ENCODE measurements around the gene EMX2.
"Not testable (repeated sequence)": the region's sequence is repeated elsewhere in the genome, so short reads cannot be mapped to it uniquely, and the experiment has no call there.

Gene EMX2

DNA sequence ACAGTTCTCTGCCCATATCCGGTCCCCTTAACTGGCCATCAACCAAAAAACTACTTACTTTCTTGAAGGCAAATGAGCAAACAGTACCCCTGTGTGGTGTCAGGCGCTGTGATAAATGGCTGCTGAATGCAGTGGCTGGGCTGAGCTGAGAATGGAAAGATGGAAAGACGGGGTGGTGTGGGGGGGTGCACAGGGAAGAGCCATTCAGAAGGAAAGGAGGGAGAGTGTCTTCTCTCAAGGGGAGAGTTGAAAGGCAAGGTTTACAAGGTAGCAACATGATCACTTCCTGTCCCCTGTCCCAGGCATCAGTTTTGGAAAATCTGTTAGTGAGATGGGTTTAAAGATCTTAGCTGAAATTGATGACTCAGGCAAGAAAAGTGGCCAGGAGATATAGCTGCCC lies 22.5 kb downstream of the EMX2 start:
- H3K27me3 ChIP-seq (ENCODE audit: insufficient read depth, low read length), result peaks cover 8% of the 10 kb centered on the region; the same call in 1 of the 2 replicates
- H3K9me3 ChIP-seq (ENCODE audit: insufficient read depth, low read depth, low read length), result no peaks in the 10 kb centered on the region
- H3K27ac ChIP-seq (ENCODE audit: low read depth, low read length), result no peak overlapping the region
- no peak overlapping the region for H3K9ac ChIP-seq (ENCODE audit: low read depth, low read length)
- H3K4me1 ChIP-seq (ENCODE audit: insufficient read depth, low read length), result no peaks in the 10 kb centered on the region
- H3K36me3 ChIP-seq (ENCODE audit: insufficient read depth, low read length), result no peaks in the 10 kb centered on the region
- no peak overlapping the region for H3K4me3 ChIP-seq (ENCODE audit: low read length)
- WGBS, result 81% methylated on average over 3 of the region's 3 CpGs

DNA sequence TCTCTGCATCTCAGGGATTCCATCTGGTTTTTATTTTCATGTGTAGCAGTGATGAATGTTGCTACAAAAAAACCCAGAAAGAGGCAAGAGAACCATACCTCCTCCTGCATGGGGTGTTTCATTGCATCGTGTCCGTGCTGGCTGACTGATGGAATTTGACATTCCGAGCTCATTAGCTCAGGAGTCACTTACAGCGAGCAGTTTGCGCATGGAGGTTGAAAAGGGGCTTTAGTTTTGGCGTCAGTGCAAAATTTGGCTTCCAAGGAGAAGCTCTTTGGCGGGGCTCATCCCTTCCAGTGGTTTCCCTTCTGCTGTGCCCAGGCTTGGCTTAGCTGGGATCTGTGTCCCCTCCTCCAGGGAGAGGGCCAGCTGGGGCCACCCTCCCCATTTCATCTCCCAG lies 25.8 kb downstream of the EMX2 start:
- Histone ChIP-seq H3K4me3 (ENCODE audit: low read length) (no peak overlapping the region), H3K4me1 (ENCODE audit: insufficient read depth, low read length) (no peaks in the 10 kb centered on the region), H3K9me3 (ENCODE audit: insufficient read depth, low read depth, low read length) (no peaks in the 10 kb centered on the region), H3K9ac (ENCODE audit: low read depth, low read length) (no peak overlapping the region), H3K36me3 (ENCODE audit: insufficient read depth, low read length) (no peaks in the 10 kb centered on the region), H3K27ac (ENCODE audit: low read depth, low read length) (no peak overlapping the region), H3K27me3 (ENCODE audit: insufficient read depth, low read length) (no peaks in the 10 kb centered on the region)
- 88% methylated on average over 7 of the region's 7 CpGs for WGBS

DNA sequence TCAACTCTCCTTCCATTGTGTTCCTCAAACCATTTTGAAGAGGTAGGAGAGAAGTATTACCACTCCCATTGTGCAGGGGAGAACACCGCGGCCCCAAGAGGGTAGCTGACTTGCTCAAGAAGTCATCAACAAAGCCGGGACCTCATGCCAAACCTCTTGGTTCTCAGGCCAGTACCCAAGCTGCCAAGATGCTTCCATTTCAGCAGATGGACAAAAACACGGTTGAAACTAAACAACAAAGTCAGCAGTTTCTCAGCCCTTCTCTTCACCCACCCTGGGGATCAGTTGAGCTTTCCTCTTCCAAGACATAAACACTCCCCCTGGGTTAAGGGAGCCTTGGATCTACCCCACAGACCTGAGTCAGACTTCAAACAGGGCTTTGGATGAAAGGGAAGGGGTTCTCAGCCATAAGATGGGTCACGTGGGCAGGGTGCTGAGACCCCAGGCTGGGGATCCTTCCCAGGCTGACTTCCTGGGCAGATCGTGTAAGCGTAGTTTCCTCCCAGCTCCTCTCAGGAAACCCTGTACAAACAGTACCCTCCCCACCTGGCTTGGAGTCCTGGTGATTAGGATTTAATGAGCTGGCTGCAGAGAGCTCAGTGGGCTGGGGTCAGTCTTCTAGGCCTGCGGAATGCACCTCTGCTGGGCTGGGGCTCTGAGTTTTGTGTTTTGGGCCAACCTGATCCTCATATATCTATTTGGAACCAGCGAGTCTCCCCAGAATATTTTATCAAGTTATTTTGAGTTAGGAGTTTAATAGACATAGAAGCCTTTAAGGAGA lies 27.3 kb downstream of the EMX2 start:
- WGBS, result 82% methylated on average over 9 of the region's 9 CpGs

DNA sequence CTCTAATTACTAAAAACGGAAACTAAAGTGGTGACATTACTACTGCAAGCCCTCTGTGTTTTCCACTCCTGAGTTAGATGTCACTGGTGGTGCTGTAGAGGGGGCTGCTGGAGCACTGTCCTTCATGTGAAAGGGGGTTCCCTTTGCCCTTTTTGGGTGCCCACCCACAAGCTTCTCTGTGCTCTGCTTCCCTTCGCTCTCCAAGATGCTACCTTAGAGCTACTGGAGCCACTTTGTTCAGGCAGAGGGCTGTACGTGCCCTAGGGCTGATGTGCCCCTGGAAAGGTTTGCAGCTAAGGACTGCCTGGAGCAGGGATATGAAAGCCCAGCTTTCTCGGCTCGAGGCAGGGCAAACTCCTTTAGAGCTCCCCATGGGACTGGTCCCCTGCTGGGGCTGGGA lies 28.3 kb downstream of the EMX2 start:
- Histone ChIP-seq H3K4me3 (ENCODE audit: low read length) (no peak overlapping the region), H3K27me3 (ENCODE audit: insufficient read depth, low read length) (no peaks in the 10 kb centered on the region), H3K9ac (ENCODE audit: low read depth, low read length) (no peak overlapping the region), H3K9me3 (ENCODE audit: insufficient read depth, low read depth, low read length) (no peaks in the 10 kb centered on the region), H3K36me3 (ENCODE audit: insufficient read depth, low read length) (no peaks in the 10 kb centered on the region), H3K4me1 (ENCODE audit: insufficient read depth, low read length) (no peaks in the 10 kb centered on the region), H3K27ac (ENCODE audit: low read depth, low read length) (no peak overlapping the region)
- 72% methylated on average over 4 of the region's 5 CpGs for WGBS

More for the DNA sequence above, 27.3 kb downstream of the EMX2 start:
- H3K27ac ChIP-seq (ENCODE audit: low read depth, low read length), result no peak overlapping the region
- H3K4me1 ChIP-seq (ENCODE audit: insufficient read depth, low read length), result no peaks in the 10 kb centered on the region
- no peaks in the 10 kb centered on the region for H3K9me3 ChIP-seq (ENCODE audit: insufficient read depth, low read depth, low read length)
- no peaks in the 10 kb centered on the region for H3K36me3 ChIP-seq (ENCODE audit: insufficient read depth, low read length)
- H3K9ac ChIP-seq (ENCODE audit: low read depth, low read length), result no peak overlapping the region
- no peak overlapping the region for H3K4me3 ChIP-seq (ENCODE audit: low read length)
- H3K27me3 ChIP-seq (ENCODE audit: insufficient read depth, low read length), result no peaks in the 10 kb centered on the region

DNA sequence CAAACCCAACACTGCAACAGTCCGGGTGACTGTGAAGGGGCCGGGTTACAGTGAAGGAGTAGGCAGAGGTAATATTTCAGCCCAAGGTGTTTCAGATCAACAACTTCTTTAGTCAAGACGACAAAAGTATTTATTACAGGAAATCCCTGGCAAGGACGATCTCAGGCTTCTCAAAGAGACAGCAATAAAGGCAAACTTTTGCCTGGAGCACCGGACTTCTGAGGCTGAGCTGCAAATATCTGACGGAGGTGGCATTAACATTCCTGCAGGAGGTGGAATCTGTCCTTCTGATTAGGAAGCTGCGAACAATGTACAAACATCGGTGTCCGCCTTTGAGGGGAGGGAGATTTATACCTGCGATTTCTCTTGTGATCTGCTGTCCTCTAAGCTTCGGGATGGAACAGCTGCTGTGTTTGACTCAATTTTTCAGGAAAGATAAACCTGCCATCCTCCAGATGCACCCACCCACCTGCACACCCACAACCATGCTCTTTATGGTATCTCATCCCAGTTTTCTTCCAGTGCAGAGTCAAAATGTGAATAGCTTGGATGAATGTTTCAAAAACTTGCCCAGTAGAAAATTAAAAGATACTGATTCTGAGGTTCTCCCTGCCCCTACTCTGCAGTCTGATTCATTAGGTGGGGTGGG lies 32.1 kb downstream of the EMX2 start:
- no peaks in the 10 kb centered on the region for H3K4me1 ChIP-seq (ENCODE audit: insufficient read depth, low read length)
- no peaks in the 10 kb centered on the region for H3K27me3 ChIP-seq (ENCODE audit: insufficient read depth, low read length)
- H3K4me3 ChIP-seq (ENCODE audit: low read length), result no peak overlapping the region
- no peaks in the 10 kb centered on the region for H3K9me3 ChIP-seq (ENCODE audit: insufficient read depth, low read depth, low read length)
- 89% methylated on average over 11 of the region's 11 CpGs for WGBS
- H3K9ac ChIP-seq (ENCODE audit: low read depth, low read length), result no peak overlapping the region
- H3K27ac ChIP-seq (ENCODE audit: low read depth, low read length), result no peak overlapping the region
- no peaks in the 10 kb centered on the region for H3K36me3 ChIP-seq (ENCODE audit: insufficient read depth, low read length)

DNA sequence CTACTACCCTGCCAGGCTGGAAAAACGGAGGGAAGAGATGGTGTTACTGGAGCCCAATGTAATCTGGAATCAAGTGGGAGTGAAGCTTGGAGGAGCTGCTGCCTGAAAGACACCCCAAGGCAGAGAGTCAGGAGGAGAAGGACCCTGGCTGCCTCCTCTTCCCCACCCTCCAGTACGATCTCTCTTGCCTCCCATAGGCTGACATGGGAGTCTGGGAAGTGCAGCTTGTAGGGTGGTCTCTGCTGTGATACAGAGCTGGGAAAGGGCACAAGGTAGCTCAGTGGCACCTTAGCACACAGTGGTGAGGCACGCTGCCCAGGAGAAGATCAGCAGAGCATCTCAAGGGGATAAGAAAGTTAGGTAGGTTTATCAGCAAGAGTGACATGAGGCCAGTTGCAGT lies 35.9 kb downstream of the EMX2 start:
- 92% methylated on average over 3 of the region's 3 CpGs for WGBS
- no peaks in the 10 kb centered on the region for H3K9me3 ChIP-seq (ENCODE audit: insufficient read depth, low read depth, low read length)
- no peaks in the 10 kb centered on the region for H3K36me3 ChIP-seq (ENCODE audit: insufficient read depth, low read length)
- no peaks in the 10 kb centered on the region for H3K27me3 ChIP-seq (ENCODE audit: insufficient read depth, low read length)
- H3K27ac ChIP-seq (ENCODE audit: low read depth, low read length), result no peak overlapping the region
- no peak overlapping the region for H3K4me3 ChIP-seq (ENCODE audit: low read length)
- H3K9ac ChIP-seq (ENCODE audit: low read depth, low read length), result no peak overlapping the region
- H3K4me1 ChIP-seq (ENCODE audit: insufficient read depth, low read length), result no peaks in the 10 kb centered on the region

DNA sequence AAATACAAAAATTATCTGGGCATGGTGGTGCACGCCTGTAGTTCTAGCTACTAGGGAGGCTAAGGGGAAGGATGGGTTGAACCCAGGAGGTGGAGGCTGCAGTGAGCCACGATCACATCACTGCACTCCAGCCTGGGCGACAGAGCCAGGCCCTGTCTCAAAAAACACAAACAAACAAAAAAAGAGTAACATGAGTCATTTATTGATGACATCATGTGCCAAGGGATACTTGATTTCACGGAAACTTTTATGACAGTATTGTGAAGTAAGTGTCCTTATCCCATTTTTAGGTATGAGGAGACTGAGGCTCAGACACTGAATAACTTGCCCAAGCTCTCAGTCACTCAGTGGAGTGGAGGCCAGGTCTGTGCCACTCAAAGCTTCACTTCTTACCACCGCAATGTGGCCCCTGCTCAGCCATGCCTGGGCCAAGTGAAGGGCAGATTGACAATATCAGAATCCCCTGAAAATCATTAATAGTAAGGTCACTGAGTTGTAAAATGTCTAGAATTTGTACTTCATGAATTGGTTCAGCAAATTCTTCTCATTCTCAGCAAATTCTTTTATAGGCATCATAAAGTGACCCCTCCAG lies 36.5 kb downstream of the EMX2 start:
- no peaks in the 10 kb centered on the region for H3K27me3 ChIP-seq (ENCODE audit: insufficient read depth, low read length)
- H3K4me1 ChIP-seq (ENCODE audit: insufficient read depth, low read length), result no peaks in the 10 kb centered on the region
- no peaks in the 10 kb centered on the region for H3K36me3 ChIP-seq (ENCODE audit: insufficient read depth, low read length)
- H3K4me3 ChIP-seq (ENCODE audit: low read length), result no peak overlapping the region
- H3K27ac ChIP-seq (ENCODE audit: low read depth, low read length), result no peak overlapping the region
- no peaks in the 10 kb centered on the region for H3K9me3 ChIP-seq (ENCODE audit: insufficient read depth, low read depth, low read length)
- H3K9ac ChIP-seq (ENCODE audit: low read depth, low read length), result no peak overlapping the region
- WGBS, result 97% methylated on average over 4 of the region's 5 CpGs

DNA sequence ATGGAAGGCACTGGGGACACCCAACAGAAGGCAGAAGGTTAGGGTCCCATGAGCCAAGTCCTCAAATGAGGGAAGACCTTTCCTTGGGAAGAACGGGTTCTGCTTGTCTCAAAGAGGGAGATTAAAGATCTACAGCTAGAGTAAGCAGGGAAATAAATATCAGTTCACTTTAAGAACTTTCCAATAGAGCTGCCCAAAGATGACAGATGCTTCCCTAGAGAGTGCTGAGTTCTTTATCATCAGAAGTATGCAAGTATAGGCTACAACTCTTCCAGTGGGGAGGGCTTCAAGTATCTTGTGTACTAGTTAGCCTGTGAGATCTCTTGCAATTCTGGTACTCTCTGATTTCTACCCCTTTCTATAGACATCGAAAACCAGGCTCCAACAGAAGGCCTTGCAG lies 39.4 kb downstream of the EMX2 start:
- no peaks in the 10 kb centered on the region for H3K27me3 ChIP-seq (ENCODE audit: insufficient read depth, low read length)
- no peak overlapping the region for H3K9ac ChIP-seq (ENCODE audit: low read depth, low read length)
- H3K4me1 ChIP-seq (ENCODE audit: insufficient read depth, low read length), result no peaks in the 10 kb centered on the region
- H3K9me3 ChIP-seq (ENCODE audit: insufficient read depth, low read depth, low read length), result no peaks in the 10 kb centered on the region
- WGBS, result 93% methylated on average over 1 of the region's 2 CpGs
- no peaks in the 10 kb centered on the region for H3K36me3 ChIP-seq (ENCODE audit: insufficient read depth, low read length)
- H3K27ac ChIP-seq (ENCODE audit: low read depth, low read length), result no peak overlapping the region
- H3K4me3 ChIP-seq (ENCODE audit: low read length), result no peak overlapping the region

DNA sequence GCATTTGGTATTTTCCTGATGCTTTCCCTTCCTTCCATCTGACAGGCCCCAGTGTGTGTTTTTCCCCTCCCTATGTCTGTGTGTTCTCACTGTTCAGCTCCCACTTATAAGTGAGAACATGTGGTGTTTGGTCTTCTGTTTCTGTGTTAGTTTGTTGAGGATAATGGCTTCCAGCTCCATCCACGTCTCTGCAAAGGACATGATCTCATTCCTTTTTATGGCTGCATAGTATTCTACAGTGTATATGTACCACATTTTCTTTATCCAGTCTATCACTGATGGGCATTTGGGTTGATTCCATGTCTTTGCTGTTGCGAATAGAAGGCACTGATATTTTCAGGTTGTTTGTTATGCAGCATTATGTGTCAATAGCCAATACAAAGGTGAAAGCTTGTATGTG lies 42.3 kb downstream of the EMX2 start:
- H3K36me3 ChIP-seq (ENCODE audit: insufficient read depth, low read length); H3K9me3 ChIP-seq (ENCODE audit: insufficient read depth, low read depth, low read length); H3K27me3 ChIP-seq (ENCODE audit: insufficient read depth, low read length); H3K4me3 ChIP-seq (ENCODE audit: low read length); H3K4me1 ChIP-seq (ENCODE audit: insufficient read depth, low read length); H3K27ac ChIP-seq (ENCODE audit: low read depth, low read length); H3K9ac ChIP-seq (ENCODE audit: low read depth, low read length): not testable (repeated sequence)
- WGBS, result 97% methylated on average over 1 of the region's 2 CpGs

DNA sequence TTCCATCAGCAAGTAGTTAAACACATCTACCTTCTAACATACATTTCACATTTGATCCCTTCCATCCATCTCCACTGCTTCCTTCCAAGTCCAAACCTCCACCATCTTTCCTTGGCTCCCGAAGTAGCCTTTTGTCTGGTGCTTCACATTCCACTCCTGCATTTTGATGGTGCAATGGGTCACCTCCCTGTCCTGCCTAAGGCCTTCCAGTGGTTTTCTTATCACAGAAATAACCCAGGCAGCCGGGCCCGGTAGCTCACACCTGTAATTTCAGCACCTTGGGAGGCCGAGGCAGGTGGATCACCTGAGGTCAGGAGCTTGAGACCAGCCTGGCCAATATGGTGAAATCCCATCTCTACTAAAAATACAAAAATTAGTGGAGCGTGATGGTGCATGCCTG lies 44.5 kb downstream of the EMX2 start:
- no peaks in the 10 kb centered on the region for H3K4me1 ChIP-seq (ENCODE audit: insufficient read depth, low read length)
- no peak overlapping the region for H3K4me3 ChIP-seq (ENCODE audit: low read length)
- H3K27me3 ChIP-seq (ENCODE audit: insufficient read depth, low read length), result no peaks in the 10 kb centered on the region
- no peaks in the 10 kb centered on the region for H3K9me3 ChIP-seq (ENCODE audit: insufficient read depth, low read depth, low read length)
- WGBS, result 93% methylated on average over 5 of the region's 5 CpGs
- no peak overlapping the region for H3K9ac ChIP-seq (ENCODE audit: low read depth, low read length)
- H3K27ac ChIP-seq (ENCODE audit: low read depth, low read length), result no peak overlapping the region
- H3K36me3 ChIP-seq (ENCODE audit: insufficient read depth, low read length), result no peaks in the 10 kb centered on the region

DNA sequence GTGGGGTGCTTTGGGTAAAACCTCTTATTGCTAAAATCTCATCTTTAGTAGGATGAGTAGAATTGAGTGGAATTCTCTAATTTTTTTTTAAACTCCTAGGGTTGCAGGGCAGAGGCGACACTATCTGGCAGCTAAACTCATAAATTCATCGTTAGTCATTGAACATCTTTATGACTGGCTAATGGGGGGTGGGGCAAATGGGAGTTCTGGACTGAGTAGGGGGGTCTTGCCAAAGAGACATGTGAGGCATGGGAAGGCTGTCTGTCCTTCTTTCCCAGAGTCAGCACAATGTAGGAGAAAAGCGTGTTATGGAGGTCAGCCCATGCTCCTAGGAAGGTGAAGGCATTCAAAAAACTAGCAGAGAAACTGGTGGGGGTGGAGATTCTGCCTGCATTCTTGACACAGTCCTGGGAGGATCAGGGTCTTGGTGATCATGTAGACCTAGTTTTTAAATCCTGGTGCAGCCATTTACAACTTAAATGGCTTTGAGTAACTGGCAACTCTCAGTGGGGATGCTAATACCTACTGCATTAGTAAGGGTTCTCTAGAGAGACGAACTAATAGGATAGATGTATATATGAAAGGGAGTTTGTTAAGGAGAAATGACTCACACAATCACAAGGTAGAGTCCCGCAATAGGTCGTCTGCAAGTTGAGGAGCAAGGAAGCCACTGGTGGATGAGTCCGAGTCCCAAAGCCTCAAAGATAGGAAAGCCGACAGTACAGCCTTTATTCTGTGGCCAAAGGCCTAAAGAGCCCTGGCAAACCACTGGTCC lies 47.7 kb downstream of the EMX2 start:
- Histone ChIP-seq H3K27ac (ENCODE audit: low read depth, low read length) (no peak overlapping the region), H3K4me1 (ENCODE audit: insufficient read depth, low read length) (no peaks in the 10 kb centered on the region), H3K4me3 (ENCODE audit: low read length) (no peak overlapping the region), H3K9me3 (ENCODE audit: insufficient read depth, low read depth, low read length) (no peaks in the 10 kb centered on the region), H3K36me3 (ENCODE audit: insufficient read depth, low read length) (no peaks in the 10 kb centered on the region), H3K9ac (ENCODE audit: low read depth, low read length) (no peak overlapping the region), H3K27me3 (ENCODE audit: insufficient read depth, low read length) (no peaks in the 10 kb centered on the region)
- 80% methylated on average over 8 of the region's 8 CpGs for WGBS

All from HUES64 (cell line).